GM23338 (cell line): ENCODE measurements around the gene STRN3. TPM values are rescaled to one million over a fixed set of nuclear protein-coding genes. Genes with fewer than 3 reads are reported as not detected.

Experiments
- ATAC-seq: fragments of 200-7000 bp; cut with Tn5 transposase; 3 replicates; pipeline ENCODE4 v1.9.1; 2020
- DNase-seq: peaks from one replicate; pipeline ENCODE4 v3.0.0-alpha.2; 2015; ENCODE audit warnings: low spot score
- H2AFZ ChIP-seq: fragments of 200-600 bp; sonication (generic); 2 replicates; pipeline ENCODE4 v1.8.0; 2016; ENCODE audit warnings: antibody characterized with exemption, mild to moderate bottlenecking, moderate library complexity
- H3F3A ChIP-seq: fragments of 200-600 bp; sonication (generic); replicated peaks from 2 replicates; pipeline ENCODE4 v1.8.0; 2017; ENCODE audit warnings: antibody characterized with exemption, mixed run types, low read depth
- H3K27ac ChIP-seq: fragments of 200-600 bp; sonication (generic); 2 replicates; pipeline ENCODE4 v1.6.1; 2016; ENCODE audit warnings: low read depth
- H3K27me3 ChIP-seq: fragments of 200-600 bp; sonication (generic); 2 replicates; pipeline ENCODE4 v1.8.0; 2016; ENCODE audit warnings: mild to moderate bottlenecking, mixed run types, moderate library complexity; ENCODE audit not compliant: insufficient read depth
- H3K36me3 ChIP-seq: fragments of 200-600 bp; sonication (generic); 2 replicates; pipeline ENCODE4 v1.8.0; 2016; ENCODE audit warnings: mild to moderate bottlenecking; ENCODE audit not compliant: insufficient read depth
- H3K4me1 ChIP-seq: fragments of 200-600 bp; sonication (generic); 2 replicates; pipeline ENCODE4 v1.8.0; 2016; ENCODE audit warnings: mild to moderate bottlenecking, moderate library complexity; ENCODE audit not compliant: insufficient read depth
- H3K4me2 ChIP-seq: fragments of 200-600 bp; sonication (generic); 2 replicates; pipeline ENCODE4 v1.7.1; 2017; ENCODE audit warnings: mixed run types
- H3K4me3 ChIP-seq: fragments of 200-600 bp; sonication (generic); 2 replicates; pipeline ENCODE4 v1.6.1; 2016; ENCODE audit warnings: mixed run types
- H3K79me2 ChIP-seq: fragments of 200-600 bp; sonication (generic); replicated peaks from 2 replicates; pipeline ENCODE4 v1.8.0; 2017; ENCODE audit warnings: mild to moderate bottlenecking; ENCODE audit not compliant: insufficient read depth
- H3K9me2 ChIP-seq: fragments of 200-600 bp; sonication (generic); 2 replicates; pipeline ENCODE4 v1.8.0; 2017; ENCODE audit not compliant: insufficient read depth
- H4K20me1 ChIP-seq: fragments of 200-600 bp; sonication (generic); replicated peaks from 2 replicates; pipeline ENCODE4 v1.8.0; 2017; ENCODE audit warnings: mild to moderate bottlenecking; ENCODE audit not compliant: insufficient read depth
- H3K27ac Mint-ChIP-seq: 2 replicates; pipeline ENCODE4 v1.8.0; 2020; ENCODE audit warnings: inconsistent platforms, mild to moderate bottlenecking, moderate library complexity, mixed read lengths
- H3K27me3 Mint-ChIP-seq: 3 replicates; pipeline ENCODE4 v1.8.0; 2022; ENCODE audit warnings: low read depth, mild to moderate bottlenecking, moderate library complexity, mixed read lengths, inconsistent platforms; ENCODE audit not compliant: insufficient read depth, poor library complexity
- H3K36me3 Mint-ChIP-seq: 3 replicates; pipeline ENCODE4 v1.8.0; 2021; ENCODE audit warnings: low read depth, mild to moderate bottlenecking, inconsistent platforms, moderate library complexity, mixed read lengths
- H3K4me1 Mint-ChIP-seq: 3 replicates; pipeline ENCODE4 v1.8.0; 2020; ENCODE audit warnings: mild to moderate bottlenecking, inconsistent platforms, mixed read lengths
- H3K4me3 Mint-ChIP-seq: 3 replicates; pipeline ENCODE4 v1.8.0; 2021; ENCODE audit warnings: moderate library complexity, mild to moderate bottlenecking, inconsistent platforms, mixed read lengths
- H3K9me3 Mint-ChIP-seq: 3 replicates; pipeline ENCODE4 v1.8.0; 2020; ENCODE audit warnings: moderate library complexity, mild to moderate bottlenecking, inconsistent platforms, mixed read lengths
- CREB1 ChIP-seq: fragments of 250-450 bp; sonication (Bioruptor Pico); IDR thresholded peaks from 2 replicates; pipeline ENCODE4 v1.5.0; 2020; ENCODE audit warnings: low read depth, mild to moderate bottlenecking, moderate library complexity
- EZH2 ChIP-seq: fragments of 200-600 bp; sonication (generic); IDR thresholded peaks from one replicate; pipeline ENCODE4 v1.8.0; 2017; ENCODE audit warnings: antibody characterized with exemption, mild to moderate bottlenecking, low read depth; ENCODE audit not compliant: unreplicated experiment
- EZH2phosphoT487 ChIP-seq: fragments of 200-600 bp; sonication (generic); IDR thresholded peaks from one replicate; pipeline ENCODE4 v1.8.1; 2018; ENCODE audit warnings: antibody characterized with exemption; ENCODE audit not compliant: unreplicated experiment
- POLR2AphosphoS5 ChIP-seq: IDR thresholded peaks from 2 replicates; pipeline ENCODE4 v1.6.1; 2016; ENCODE audit warnings: antibody characterized with exemption, low read depth
- ZNF114 ChIP-seq: fragments of 250-450 bp; sonication (Bioruptor Pico); IDR thresholded peaks from 2 replicates; pipeline ENCODE4 v1.5.0; 2020; ENCODE audit warnings: mild to moderate bottlenecking, moderate library complexity
- ZNF331 ChIP-seq: fragments of 250-450 bp; sonication (Bioruptor Pico); IDR thresholded peaks from 2 replicates; pipeline ENCODE4 v1.5.0; 2020; ENCODE audit warnings: low read depth, mild to moderate bottlenecking, moderate library complexity
- polyA plus RNA-seq: library from polyadenylated mRNA; unstranded; fragments of >200 nt; fragmentation: Nextera tagmentation; extraction: Ambion mirVana; gene quantifications from 2 replicates; pipeline ENCODE4 v1.2.1, GENCODE V29; 2016
- total RNA-seq: library from RNA; depleted of rRNA; stranded (reverse); fragments of >200 nt; shearing (Covaris generic); gene quantifications from 2 replicates; pipeline ENCODE4 v1.2.3, GENCODE V29; 2014
- TF ChIP-seq, protein P1 (sequence below): fragments of 250-450 bp; sonication (Bioruptor Pico); IDR thresholded peaks from 2 replicates; pipeline ENCODE4 v1.5.0; 2020; ENCODE audit warnings: mild to moderate bottlenecking, moderate library complexity
- TF ChIP-seq, protein P2 (sequence below): IDR thresholded peaks from 2 replicates; pipeline ENCODE4 v1.6.1; 2016; ENCODE audit warnings: antibody characterized with exemption

The STRN3 gene
- total and polyA plus RNA-seq, 2 experiments from 2014 or later = 35.0 to 40.6 TPM

DNA sequence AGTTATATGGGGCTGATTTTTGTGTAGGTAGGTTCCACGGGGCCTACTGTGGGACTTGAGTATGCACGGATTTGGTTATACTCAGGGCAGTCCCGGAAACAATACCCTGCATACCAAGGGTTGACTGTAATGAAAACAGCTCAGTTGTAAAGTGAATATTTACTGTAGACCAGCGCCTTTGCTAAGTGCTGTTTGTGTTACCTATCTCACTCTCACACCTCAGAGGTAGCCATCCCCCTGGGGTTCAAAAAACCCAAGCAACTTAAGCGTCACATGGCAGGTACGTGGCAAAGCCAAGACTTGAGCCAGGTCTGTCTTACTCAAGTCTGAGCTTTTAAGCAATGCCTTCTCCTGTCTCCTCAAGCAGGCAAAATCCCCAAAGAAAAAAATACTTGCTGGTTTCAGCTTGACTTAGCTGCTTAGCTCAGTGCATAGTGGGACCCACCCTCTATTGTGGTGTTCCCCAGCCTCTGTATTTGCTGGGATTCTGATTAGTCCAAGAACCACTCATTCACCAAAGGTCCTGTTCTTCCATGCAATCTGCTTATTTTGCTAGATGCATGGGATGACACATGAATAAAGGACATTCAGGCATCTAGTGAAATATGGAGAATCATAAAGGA is 34.2 kb upstream of the STRN3 start (continued):
- TF ChIP-seq, protein P1, sequence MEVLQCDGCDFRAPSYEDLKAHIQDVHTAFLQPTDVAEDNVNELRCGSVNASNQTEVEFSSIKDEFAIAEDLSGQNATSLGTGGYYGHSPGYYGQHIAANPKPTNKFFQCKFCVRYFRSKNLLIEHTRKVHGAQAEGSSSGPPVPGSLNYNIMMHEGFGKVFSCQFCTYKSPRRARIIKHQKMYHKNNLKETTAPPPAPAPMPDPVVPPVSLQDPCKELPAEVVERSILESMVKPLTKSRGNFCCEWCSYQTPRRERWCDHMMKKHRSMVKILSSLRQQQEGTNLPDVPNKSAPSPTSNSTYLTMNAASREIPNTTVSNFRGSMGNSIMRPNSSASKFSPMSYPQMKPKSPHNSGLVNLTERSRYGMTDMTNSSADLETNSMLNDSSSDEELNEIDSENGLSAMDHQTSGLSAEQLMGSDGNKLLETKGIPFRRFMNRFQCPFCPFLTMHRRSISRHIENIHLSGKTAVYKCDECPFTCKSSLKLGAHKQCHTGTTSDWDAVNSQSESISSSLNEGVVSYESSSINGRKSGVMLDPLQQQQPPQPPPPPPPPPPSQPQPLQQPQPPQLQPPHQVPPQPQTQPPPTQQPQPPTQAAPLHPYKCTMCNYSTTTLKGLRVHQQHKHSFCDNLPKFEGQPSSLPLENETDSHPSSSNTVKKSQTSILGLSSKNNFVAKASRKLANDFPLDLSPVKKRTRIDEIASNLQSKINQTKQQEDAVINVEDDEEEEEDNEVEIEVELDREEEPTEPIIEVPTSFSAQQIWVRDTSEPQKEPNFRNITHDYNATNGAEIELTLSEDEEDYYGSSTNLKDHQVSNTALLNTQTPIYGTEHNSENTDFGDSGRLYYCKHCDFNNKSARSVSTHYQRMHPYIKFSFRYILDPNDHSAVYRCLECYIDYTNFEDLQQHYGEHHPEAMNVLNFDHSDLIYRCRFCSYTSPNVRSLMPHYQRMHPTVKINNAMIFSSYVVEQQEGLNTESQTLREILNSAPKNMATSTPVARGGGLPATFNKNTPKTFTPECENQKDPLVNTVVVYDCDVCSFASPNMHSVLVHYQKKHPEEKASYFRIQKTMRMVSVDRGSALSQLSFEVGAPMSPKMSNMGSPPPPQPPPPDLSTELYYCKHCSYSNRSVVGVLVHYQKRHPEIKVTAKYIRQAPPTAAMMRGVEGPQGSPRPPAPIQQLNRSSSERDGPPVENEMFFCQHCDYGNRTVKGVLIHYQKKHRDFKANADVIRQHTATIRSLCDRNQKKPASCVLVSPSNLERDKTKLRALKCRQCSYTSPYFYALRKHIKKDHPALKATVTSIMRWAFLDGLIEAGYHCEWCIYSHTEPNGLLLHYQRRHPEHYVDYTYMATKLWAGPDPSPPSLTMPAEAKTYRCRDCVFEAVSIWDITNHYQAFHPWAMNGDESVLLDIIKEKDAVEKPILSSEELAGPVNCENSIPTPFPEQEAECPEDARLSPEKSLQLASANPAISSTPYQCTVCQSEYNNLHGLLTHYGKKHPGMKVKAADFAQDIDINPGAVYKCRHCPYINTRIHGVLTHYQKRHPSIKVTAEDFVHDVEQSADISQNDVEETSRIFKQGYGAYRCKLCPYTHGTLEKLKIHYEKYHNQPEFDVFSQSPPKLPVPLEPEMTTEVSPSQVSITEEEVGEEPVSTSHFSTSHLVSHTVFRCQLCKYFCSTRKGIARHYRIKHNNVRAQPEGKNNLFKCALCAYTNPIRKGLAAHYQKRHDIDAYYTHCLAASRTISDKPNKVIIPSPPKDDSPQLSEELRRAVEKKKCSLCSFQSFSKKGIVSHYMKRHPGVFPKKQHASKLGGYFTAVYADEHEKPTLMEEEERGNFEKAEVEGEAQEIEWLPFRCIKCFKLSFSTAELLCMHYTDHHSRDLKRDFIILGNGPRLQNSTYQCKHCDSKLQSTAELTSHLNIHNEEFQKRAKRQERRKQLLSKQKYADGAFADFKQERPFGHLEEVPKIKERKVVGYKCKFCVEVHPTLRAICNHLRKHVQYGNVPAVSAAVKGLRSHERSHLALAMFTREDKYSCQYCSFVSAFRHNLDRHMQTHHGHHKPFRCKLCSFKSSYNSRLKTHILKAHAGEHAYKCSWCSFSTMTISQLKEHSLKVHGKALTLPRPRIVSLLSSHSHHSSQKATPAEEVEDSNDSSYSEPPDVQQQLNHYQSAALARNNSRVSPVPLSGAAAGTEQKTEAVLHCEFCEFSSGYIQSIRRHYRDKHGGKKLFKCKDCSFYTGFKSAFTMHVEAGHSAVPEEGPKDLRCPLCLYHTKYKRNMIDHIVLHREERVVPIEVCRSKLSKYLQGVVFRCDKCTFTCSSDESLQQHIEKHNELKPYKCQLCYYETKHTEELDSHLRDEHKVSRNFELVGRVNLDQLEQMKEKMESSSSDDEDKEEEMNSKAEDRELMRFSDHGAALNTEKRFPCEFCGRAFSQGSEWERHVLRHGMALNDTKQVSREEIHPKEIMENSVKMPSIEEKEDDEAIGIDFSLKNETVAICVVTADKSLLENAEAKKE (CRISPR knock-in tag) = no peak
- TF ChIP-seq, protein P2, sequence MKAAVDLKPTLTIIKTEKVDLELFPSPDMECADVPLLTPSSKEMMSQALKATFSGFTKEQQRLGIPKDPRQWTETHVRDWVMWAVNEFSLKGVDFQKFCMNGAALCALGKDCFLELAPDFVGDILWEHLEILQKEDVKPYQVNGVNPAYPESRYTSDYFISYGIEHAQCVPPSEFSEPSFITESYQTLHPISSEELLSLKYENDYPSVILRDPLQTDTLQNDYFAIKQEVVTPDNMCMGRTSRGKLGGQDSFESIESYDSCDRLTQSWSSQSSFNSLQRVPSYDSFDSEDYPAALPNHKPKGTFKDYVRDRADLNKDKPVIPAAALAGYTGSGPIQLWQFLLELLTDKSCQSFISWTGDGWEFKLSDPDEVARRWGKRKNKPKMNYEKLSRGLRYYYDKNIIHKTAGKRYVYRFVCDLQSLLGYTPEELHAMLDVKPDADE = no peak
- no peak for TF ChIP-seq ZNF331 (CRISPR knock-in tag)

DNA sequence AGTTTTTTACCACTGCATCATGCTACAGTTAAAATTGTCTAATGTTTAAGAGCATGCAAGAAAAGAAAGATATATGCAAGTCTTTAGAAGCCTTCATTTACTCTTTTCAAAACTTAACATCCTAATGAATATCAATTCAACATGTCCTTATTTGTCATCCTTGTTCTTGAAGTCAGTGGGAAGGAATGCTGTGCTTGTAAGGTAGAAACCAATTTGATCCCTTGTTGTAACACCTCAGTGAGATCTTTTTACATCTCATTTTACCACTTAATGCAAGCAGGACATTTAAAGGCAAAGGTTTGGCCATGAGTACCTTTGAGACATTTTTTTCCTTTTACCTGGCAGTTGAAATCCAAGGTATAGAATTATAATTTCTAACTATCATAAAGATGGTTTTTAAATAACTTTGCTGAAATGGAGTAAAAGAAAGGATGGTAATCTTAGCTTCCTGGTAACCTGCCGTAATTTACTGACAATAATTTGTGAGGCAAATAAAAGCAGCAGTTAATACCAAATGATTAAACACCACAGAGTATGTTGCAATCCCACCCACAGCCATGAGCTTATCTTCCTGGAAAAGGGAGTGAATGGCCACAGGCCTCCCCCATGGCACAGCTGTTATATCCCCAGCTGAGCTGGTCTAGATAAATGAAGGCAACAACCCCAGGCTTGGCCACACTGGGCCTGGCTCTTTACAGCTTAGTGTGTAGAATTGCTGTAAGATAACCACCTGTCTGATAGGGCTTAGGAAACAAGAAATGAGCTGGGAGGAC is 33.2 kb upstream of the STRN3 start:
- no peak overlapping the region; the same call in 2 of the 3 replicates for H3K4me3 Mint-ChIP-seq
- Histone ChIP-seq H3F3A (no peaks in the 10 kb centered on the region), H2AFZ (no peak overlapping the region), H3K27me3 (no peaks in the 10 kb centered on the region), H3K36me3 (no peaks in the 10 kb centered on the region), H3K4me3 (no peak overlapping the region), H4K20me1 (no peaks in the 10 kb centered on the region), H3K9me2 (no peaks in the 10 kb centered on the region), H3K27ac (peak overlapping the region; percentile 73; the same call in 1 of the 2 replicates), H3K4me2 (peak overlapping the region; percentile 29; the same call in 1 of the 2 replicates), H3K79me2 (peaks cover 2% of the 10 kb centered on the region; the same call in 1 of the 2 replicates), H3K4me1 (peaks cover 18% of the 10 kb centered on the region)
- H3K9me3 Mint-ChIP-seq = no peaks in the 10 kb centered on the region
- H3K4me1 Mint-ChIP-seq = peaks cover 24% of the 10 kb centered on the region
- ATAC-seq (peak; percentile 68), DNase-seq (peak; percentile 34)
- H3K27me3 Mint-ChIP-seq = peaks cover 2% of the 10 kb centered on the region
- no peak for TF ChIP-seq ZNF114 (CRISPR knock-in tag)
- TF ChIP-seq, protein P2 = no peak
- no peak for TF ChIP-seq ZNF331 (CRISPR knock-in tag)
- no peak for TF ChIP-seq CREB1 (CRISPR knock-in tag)
- TF ChIP-seq EZH2phosphoT487 = no peak
- TF ChIP-seq POLR2AphosphoS5 = no peak
- no peak for TF ChIP-seq EZH2
- peak overlapping the region; percentile 57 for H3K27ac Mint-ChIP-seq
- H3K36me3 Mint-ChIP-seq = no peaks in the 10 kb centered on the region; the same call in 2 of the 3 replicates
